NB4 (cell line): ENCODE measurements around the gene AUP1.

Experiments used
- DNase-seq: peaks from one replicate; pipeline ENCODE4 v3.0.0; 2010; ENCODE audit warnings: low read depth
- H3K4me3 ChIP-seq: one replicate; pipeline ENCODE4 v1.5.1; 2011; ENCODE audit warnings: mild to moderate bottlenecking, low read depth, low read length, moderate library complexity
- CTCF ChIP-seq: IDR thresholded peaks from one replicate; pipeline ENCODE4 v1.5.1; 2012; ENCODE audit warnings: low read depth, low read length
- MAX ChIP-seq: IDR thresholded peaks from 2 replicates; pipeline ENCODE4 v1.6.1; 2011; ENCODE audit warnings: low read depth, low read length
- MYC ChIP-seq: IDR thresholded peaks from 2 replicates; pipeline ENCODE4 v1.6.1; 2011; ENCODE audit warnings: low read depth, low read length
- POLR2A ChIP-seq: IDR thresholded peaks from 2 replicates; pipeline ENCODE4 v1.6.1; 2011; ENCODE audit warnings: mild to moderate bottlenecking; ENCODE audit not compliant: insufficient read length; ENCODE audit errors: extremely low read depth

AUP1 gene

GRCh38 chr2:74505448-74506246 lies 23.9 kb downstream of the AUP1 start:
- H3K4me3 ChIP-seq: peak overlapping the region; percentile 39
- no peak for TF ChIP-seq MAX
- TF ChIP-seq POLR2A: no peak
- TF ChIP-seq CTCF: no peak
- no peak for TF ChIP-seq MYC
- DNase-seq: no peak

GRCh38 chr2:74504591-74504990 lies 24.9 kb downstream of the AUP1 start:
- no peak for TF ChIP-seq CTCF
- no peak for TF ChIP-seq MYC
- no peak for TF ChIP-seq POLR2A
- no peak for TF ChIP-seq MAX
- H3K4me3 ChIP-seq: no peak overlapping the region
- no peak for DNase-seq

- H3K4me3 ChIP-seq: no peak overlapping the region
- no peak for DNase-seq
- TF ChIP-seq CTCF: no peak
- no peak for TF ChIP-seq MAX
- TF ChIP-seq MYC: no peak
- no peak for TF ChIP-seq POLR2A
Observed at GRCh38 chr2:74503506-74504475, 25.7 kb downstream of the AUP1 start.

- no peak for TF ChIP-seq POLR2A
- peak; percentile 14 for TF ChIP-seq CTCF
- TF ChIP-seq MAX: 0 out of 2 replicates have a peak, but pooled peaks have one; percentile 13
- DNase-seq: peak; percentile 85
- peak overlapping the region; percentile 43 for H3K4me3 ChIP-seq
Observed at GRCh38 chr2:74502720-74503505, 26.6 kb downstream of the AUP1 start.

- TF ChIP-seq POLR2A: no peak
- no peak for TF ChIP-seq MYC
- TF ChIP-seq CTCF: no peak
- TF ChIP-seq MAX: no peak
- no peak overlapping the region for H3K4me3 ChIP-seq
- no peak for DNase-seq
Observed at GRCh38 chr2:74502147-74502719, 27.3 kb downstream of the AUP1 start.
